Gastroesophageal sphincter (tissue), 4 donors: ENCODE data around the gene KLK6. TPM values are rescaled to one million over a fixed set of nuclear protein-coding genes. Genes with fewer than 3 reads are reported as not detected.
"Not testable (repeated sequence)": the region's sequence is repeated elsewhere in the genome, so short reads cannot be mapped to it uniquely, and the experiment has no call there.

ENCODE experiments used
- ATAC-seq: fragments of 150-250 bp; one replicate; pipeline ENCODE4 v1.9.1; 2016; ENCODE audit warnings: mild to moderate bottlenecking, moderate library complexity
- H3K27ac ChIP-seq, 4 donors: fragments of 200-600 bp; sonication (generic) in 3 of 4; 1 replicate in 3 of 4; 2 replicates in 1 of 4; pipeline ENCODE4 v1.5.1; 2016 to 2019
- H3K27me3 ChIP-seq: fragments of 200-600 bp; sonication (generic); one replicate; pipeline ENCODE4 v1.5.1; 2019
- H3K36me3 ChIP-seq, 2 donors: fragments of 200-600 bp; sonication (generic); one replicate each; pipeline ENCODE4 v1.5.1; 2019; ENCODE audit warnings: control low read depth in 1 of 2
- H3K4me1 ChIP-seq, 3 donors: fragments of 200-600 bp; sonication (generic); 1 replicate in 2 of 3; 2 replicates in 1 of 3; pipeline ENCODE4 v1.5.1; 2016 to 2019; ENCODE audit warnings: control low read depth in 2 of 3
- H3K4me3 ChIP-seq, 2 donors: fragments of 200-600 bp; sonication (generic); one replicate each; pipeline ENCODE4 v1.5.1; 2019; ENCODE audit warnings: mild to moderate bottlenecking in 1 of 2, moderate library complexity in 1 of 2
- H3K9me3 ChIP-seq, 3 donors: fragments of 200-600 bp; sonication (generic); one replicate each; pipeline ENCODE4 v1.5.1; 2017 to 2019; ENCODE audit warnings: control low read depth in 2 of 3
- EP300 ChIP-seq: sonication (generic); formaldehyde crosslinking; IDR thresholded peaks from one replicate; pipeline ENCODE4 v1.6.1; 2017; ENCODE audit warnings: antibody characterized with exemption, mild to moderate bottlenecking
- POLR2A ChIP-seq, 2 donors: fragments of 450-650 bp; IDR thresholded peaks; one replicate each; pipeline ENCODE4 v1.6.1; 2017; ENCODE audit warnings: antibody characterized with exemption in 2 of 2, mild to moderate bottlenecking in 2 of 2, moderate library complexity in 1 of 2
- POLR2AphosphoS5 ChIP-seq: sonication (generic); formaldehyde crosslinking; IDR thresholded peaks from one replicate; pipeline ENCODE4 v1.6.1; 2017; ENCODE audit warnings: antibody characterized with exemption
- WGBS, 2 donors: methylation state at CpG; one replicate each; pipeline ENCODE4 v1.1.5; 2018; ENCODE audit warnings: low coverage in 1 of 2; 5-methylcytosine and 5-hydroxymethylcytosine counted together
- total RNA-seq, 4 donors: library from RNA; depleted of rRNA; stranded (reverse); fragments of >200 nt; gene quantifications; one replicate each; pipeline ENCODE4 v1.1.0, GENCODE V29; 2016
- TF ChIP-seq, protein P1 (sequence below), 4 experiments: fragments of 200-600 bp in 2 of 4; fragments of 450-650 bp in 2 of 4; sonication (generic) in 1 of 4; IDR thresholded peaks; one replicate each; pipeline ENCODE4 v1.5.1; 2017 to 2019; ENCODE audit warnings: antibody characterized with exemption in 4 of 4, mild to moderate bottlenecking in 2 of 4, moderate library complexity in 2 of 4

Gene KLK6
- total RNA-seq, 4 donors from 2014 or later, result 1.1 to 7.8 TPM; not detected in 2

DNA sequence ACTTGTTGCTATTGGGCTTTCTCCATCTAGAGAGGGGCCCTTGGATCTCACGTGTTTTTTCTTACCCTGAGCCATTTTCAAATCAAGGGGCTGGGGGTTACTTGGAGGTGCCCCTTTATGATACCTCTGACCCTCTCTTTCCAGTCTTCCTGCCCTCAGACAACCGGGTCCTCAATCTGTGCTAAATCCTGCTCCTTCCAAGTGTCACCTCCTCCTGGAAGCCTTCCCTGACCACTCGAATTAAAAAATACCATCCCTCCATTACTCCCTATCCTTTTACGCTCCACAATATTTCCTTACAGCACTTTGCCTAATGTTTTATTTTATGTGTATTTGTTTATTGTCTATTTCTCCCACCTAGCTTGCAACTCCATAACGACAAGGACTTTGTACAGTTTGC is 28.7 kb upstream of the KLK6 start:
- Histone ChIP-seq H3K27ac (no peak overlapping the region), H3K4me3 (no peak overlapping the region), H3K36me3 (no peaks in the 10 kb centered on the region), H3K27me3 (peaks cover 51% of the 10 kb centered on the region), H3K4me1 (no peaks in the 10 kb centered on the region), H3K9me3 (no peaks in the 10 kb centered on the region)
- ATAC-seq, result no peak
- TF ChIP-seq POLR2A (IDR thresholded peaks at IDR 0.05) (no peak), EP300 (no peak), POLR2AphosphoS5 (no peak)
- TF ChIP-seq, protein P1, sequence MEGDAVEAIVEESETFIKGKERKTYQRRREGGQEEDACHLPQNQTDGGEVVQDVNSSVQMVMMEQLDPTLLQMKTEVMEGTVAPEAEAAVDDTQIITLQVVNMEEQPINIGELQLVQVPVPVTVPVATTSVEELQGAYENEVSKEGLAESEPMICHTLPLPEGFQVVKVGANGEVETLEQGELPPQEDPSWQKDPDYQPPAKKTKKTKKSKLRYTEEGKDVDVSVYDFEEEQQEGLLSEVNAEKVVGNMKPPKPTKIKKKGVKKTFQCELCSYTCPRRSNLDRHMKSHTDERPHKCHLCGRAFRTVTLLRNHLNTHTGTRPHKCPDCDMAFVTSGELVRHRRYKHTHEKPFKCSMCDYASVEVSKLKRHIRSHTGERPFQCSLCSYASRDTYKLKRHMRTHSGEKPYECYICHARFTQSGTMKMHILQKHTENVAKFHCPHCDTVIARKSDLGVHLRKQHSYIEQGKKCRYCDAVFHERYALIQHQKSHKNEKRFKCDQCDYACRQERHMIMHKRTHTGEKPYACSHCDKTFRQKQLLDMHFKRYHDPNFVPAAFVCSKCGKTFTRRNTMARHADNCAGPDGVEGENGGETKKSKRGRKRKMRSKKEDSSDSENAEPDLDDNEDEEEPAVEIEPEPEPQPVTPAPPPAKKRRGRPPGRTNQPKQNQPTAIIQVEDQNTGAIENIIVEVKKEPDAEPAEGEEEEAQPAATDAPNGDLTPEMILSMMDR (IDR thresholded peaks at IDR 0.05), result no peak
- 42 to 54% methylated on average over 5 of the region's 5 CpGs for WGBS, 2 donors

DNA sequence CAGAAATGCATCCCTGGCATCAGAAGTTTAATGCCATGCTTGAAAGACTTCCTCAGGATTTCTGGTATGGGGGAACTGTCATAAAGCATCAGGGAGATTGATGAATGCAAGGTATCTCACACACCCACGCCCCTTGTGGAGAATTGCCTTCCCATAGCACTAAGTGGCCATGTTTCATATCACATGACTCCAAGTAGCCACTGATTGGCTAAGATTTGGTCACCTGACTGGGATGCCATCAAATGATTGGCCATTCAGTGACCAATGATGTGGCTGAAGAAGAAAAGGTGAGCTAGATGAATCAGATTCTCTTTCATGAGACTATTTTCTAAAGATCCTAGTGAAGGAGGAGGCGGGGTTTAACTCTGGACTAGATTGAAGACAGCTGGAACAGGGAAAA is 24.7 kb upstream of the KLK6 start:
- H3K27ac ChIP-seq, result no peak overlapping the region
- no peaks in the 10 kb centered on the region for H3K36me3 ChIP-seq
- H3K4me3 ChIP-seq, result no peak overlapping the region
- TF ChIP-seq POLR2A (IDR thresholded peaks at IDR 0.05) (no peak), EP300 (no peak), POLR2AphosphoS5 (no peak)
- TF ChIP-seq, protein P1 (IDR thresholded peaks at IDR 0.05), result no peak
- 89 to 100% methylated on average over 1 of the region's 2 CpGs for WGBS, 2 donors
- no peaks in the 10 kb centered on the region for H3K4me1 ChIP-seq
- ATAC-seq, result no peak
- H3K9me3 ChIP-seq, result no peaks in the 10 kb centered on the region
- H3K27me3 ChIP-seq, result peaks cover 32% of the 10 kb centered on the region

DNA sequence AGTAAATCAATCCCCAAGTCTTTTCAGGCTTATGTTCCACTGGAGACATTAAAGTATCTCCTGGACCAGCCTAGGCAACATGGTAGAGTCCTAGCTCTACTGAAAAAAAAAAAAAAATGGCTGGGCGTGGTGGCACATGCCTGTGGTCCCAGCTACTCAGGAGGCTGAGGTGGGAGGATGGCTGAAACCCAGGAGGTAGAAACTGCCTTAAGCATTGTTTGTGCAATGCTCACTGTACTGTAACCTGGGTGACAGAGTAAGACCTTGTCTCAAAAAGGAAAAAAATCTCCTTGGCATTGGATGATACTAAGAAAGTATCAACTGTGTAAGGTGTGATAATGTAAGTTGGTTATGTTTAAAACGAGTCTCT is 23.3 kb upstream of the KLK6 start:
- no peaks in the 10 kb centered on the region for H3K36me3 ChIP-seq
- no peak for ATAC-seq
- H3K9me3 ChIP-seq, result no peaks in the 10 kb centered on the region
- H3K27ac ChIP-seq, result no peak overlapping the region
- no peak overlapping the region for H3K4me3 ChIP-seq
- 53 to 60% methylated on average over 2 of the region's 2 CpGs for WGBS, 2 donors
- TF ChIP-seq EP300 (no peak), POLR2A (IDR thresholded peaks at IDR 0.05) (no peak), POLR2AphosphoS5 (no peak)
- TF ChIP-seq, protein P1 (IDR thresholded peaks at IDR 0.05), result no peak
- H3K4me1 ChIP-seq, result no peaks in the 10 kb centered on the region
- peaks cover 31% of the 10 kb centered on the region for H3K27me3 ChIP-seq

DNA sequence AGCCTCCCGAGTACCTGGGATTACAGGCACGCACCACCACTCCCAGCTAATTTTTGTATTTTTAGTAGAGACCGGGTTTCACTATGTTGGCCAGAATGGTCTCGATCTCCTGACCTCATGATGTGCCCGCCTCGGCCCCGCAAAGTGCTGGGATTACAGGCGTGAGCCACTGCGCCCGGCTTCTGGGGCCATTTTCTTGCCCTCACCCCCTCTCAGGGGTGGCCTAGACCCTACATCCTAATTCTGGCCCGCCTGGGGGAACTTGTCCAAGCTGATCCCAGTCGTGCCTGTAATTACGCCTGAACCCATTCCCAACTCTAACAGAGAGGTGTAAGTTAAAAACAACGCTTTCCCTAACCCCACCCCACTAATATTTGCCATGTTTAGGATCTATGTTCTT is 15.0 kb upstream of the KLK6 start:
- 79 to 83% methylated on average over 6 to 7 of the region's 14 CpGs for WGBS, 2 donors
- H3K27ac ChIP-seq, H3K9me3 ChIP-seq, H3K36me3 ChIP-seq, H3K4me3 ChIP-seq, ATAC-seq, H3K4me1 ChIP-seq: not testable (repeated sequence)
- peaks cover 82% of the 10 kb centered on the region for H3K27me3 ChIP-seq

DNA sequence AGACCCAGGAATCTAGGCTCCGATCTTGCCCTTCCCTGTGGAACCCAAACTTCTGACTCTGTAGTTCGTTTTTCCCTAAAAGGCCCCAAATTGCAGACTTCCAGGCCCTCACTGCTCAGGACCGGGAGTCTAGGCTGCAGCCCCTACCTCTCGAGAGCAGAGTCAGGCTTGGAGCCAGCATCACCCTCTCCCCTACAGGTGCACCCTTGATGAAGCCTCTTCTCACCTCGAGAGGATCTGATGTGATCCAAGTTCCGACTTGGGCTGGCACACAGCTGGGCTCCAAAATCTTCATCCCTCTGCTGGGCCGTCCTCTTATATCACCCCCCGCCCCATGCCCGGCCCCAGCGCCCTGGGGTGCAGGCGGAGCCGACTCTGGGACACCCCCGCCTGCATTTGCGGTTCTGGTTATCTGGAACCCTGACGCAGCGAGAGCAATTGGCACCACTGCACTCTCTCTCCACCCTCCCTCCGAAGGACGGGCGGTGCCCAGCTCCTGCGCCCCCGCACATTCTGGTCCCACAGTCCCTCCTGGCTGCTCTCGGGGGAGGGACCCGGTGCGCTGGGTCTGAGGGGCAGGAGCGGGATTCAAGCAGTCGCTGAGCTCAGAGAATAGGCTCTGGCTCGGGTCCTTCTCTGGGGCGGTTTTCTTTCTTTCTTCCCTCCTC is 14.4 kb upstream of the KLK6 start, which contains the start of gene KLK7:
TSS of gene KLK7 (minus strand) at position 293 of the 668 bp plus-strand sequence. CDS start 1,518 bp downstream, outside the sequence.
- Histone ChIP-seq H3K27ac (no peak within 1 kb of the TSS), H3K36me3 (no peaks in the 10 kb centered on the region), H3K4me1 (no peaks in the 10 kb centered on the region), H3K27me3 (peaks cover 84% of the 10 kb centered on the region), H3K4me3 (no peak within 1 kb of the TSS), H3K9me3 (peaks cover 0 to 4% (median 0%) of the 10 kb centered on the region in 3 donors)
- ATAC-seq, result no peak
- TF ChIP-seq, protein P1 (IDR thresholded peaks at IDR 0.05), result no peak
- no peak for TF ChIP-seq POLR2AphosphoS5
- TF ChIP-seq POLR2A (IDR thresholded peaks at IDR 0.05), result no peak
- no peak for TF ChIP-seq EP300
- WGBS, 2 donors, result 11% methylated on average over 9 of the region's 28 CpGs; no CpG with 5 or more reads in 1 of the 2 donors
